IPS-20b (cell line): ENCODE results near the gene FMNL3.
"Not testable (repeated sequence)": the region's sequence is repeated elsewhere in the genome, so short reads cannot be mapped to it uniquely, and the experiment has no call there.

Experiments
- H3K27ac ChIP-seq: one replicate; pipeline ENCODE4 v1.5.1; 2013; ENCODE audit warnings: low read length
- H3K27me3 ChIP-seq: 2 replicates; pipeline ENCODE4 v1.6.1; 2013; ENCODE audit warnings: mild to moderate bottlenecking, low read length, inconsistent platforms; ENCODE audit not compliant: insufficient read depth
- H3K36me3 ChIP-seq: 2 replicates; pipeline ENCODE4 v1.6.1; 2013; ENCODE audit warnings: low read depth, mild to moderate bottlenecking, inconsistent platforms, low read length, moderate library complexity; ENCODE audit not compliant: insufficient read depth
- H3K4me1 ChIP-seq: 2 replicates; pipeline ENCODE4 v1.6.1; 2013; ENCODE audit warnings: mild to moderate bottlenecking, control low read depth, inconsistent platforms, low read length, moderate library complexity; ENCODE audit not compliant: insufficient read depth
- H3K4me3 ChIP-seq: 2 replicates; pipeline ENCODE4 v1.5.1; 2013; ENCODE audit warnings: mild to moderate bottlenecking, low read length, inconsistent platforms
- H3K9ac ChIP-seq: 2 replicates; pipeline ENCODE4 v1.6.1; 2013; ENCODE audit warnings: low read depth, mild to moderate bottlenecking, inconsistent platforms, low read length, moderate library complexity
- H3K9me3 ChIP-seq: 2 replicates; pipeline ENCODE4 v1.6.1; 2013; ENCODE audit warnings: mild to moderate bottlenecking, low read depth, low read length, inconsistent platforms; ENCODE audit not compliant: insufficient read depth

The FMNL3 gene

GRCh38 chr12:49734900-49735299 is 27.7 kb upstream of the FMNL3 start:
- H3K36me3 ChIP-seq, H3K27me3 ChIP-seq, H3K4me3 ChIP-seq, H3K27ac ChIP-seq, H3K9me3 ChIP-seq, H3K4me1 ChIP-seq, H3K9ac ChIP-seq: not testable (repeated sequence)

GRCh38 chr12:49733219-49734017 is 26.2 kb upstream of the FMNL3 start:
- no peak overlapping the region for H3K27ac ChIP-seq
- peaks cover 7% of the 10 kb centered on the region; the same call in 1 of the 2 replicates for H3K27me3 ChIP-seq
- no peak overlapping the region for H3K9ac ChIP-seq
- H3K36me3 ChIP-seq = no peaks in the 10 kb centered on the region
- no peak overlapping the region for H3K4me3 ChIP-seq
- H3K4me1 ChIP-seq = no peaks in the 10 kb centered on the region
- H3K9me3 ChIP-seq = no peaks in the 10 kb centered on the region

- Histone ChIP-seq H3K9ac (no peak overlapping the region), H3K27me3 (peaks cover 7% of the 10 kb centered on the region)
These were observed 23.4 kb upstream of the FMNL3 start for GRCh38 chr12:49730568-49731101.

GRCh38 chr12:49730050-49730449 is 22.8 kb upstream of the FMNL3 start:
- Histone ChIP-seq H3K4me1 (no peaks in the 10 kb centered on the region), H3K4me3 (no peak overlapping the region), H3K36me3 (no peaks in the 10 kb centered on the region), H3K27me3 (peaks cover 7% of the 10 kb centered on the region), H3K9me3 (no peaks in the 10 kb centered on the region), H3K27ac (no peak overlapping the region), H3K9ac (no peak overlapping the region)

More at GRCh38 chr12:49730568-49731101, 23.4 kb upstream of the FMNL3 start:
- Histone ChIP-seq H3K9me3 (no peaks in the 10 kb centered on the region), H3K4me1 (no peaks in the 10 kb centered on the region), H3K4me3 (no peak overlapping the region), H3K36me3 (no peaks in the 10 kb centered on the region), H3K27ac (no peak overlapping the region)

GRCh38 chr12:49728446-49728845 is 21.2 kb upstream of the FMNL3 start:
- Histone ChIP-seq H3K4me3 (no peak overlapping the region), H3K27me3 (peaks cover 7% of the 10 kb centered on the region), H3K4me1 (no peaks in the 10 kb centered on the region), H3K27ac (no peak overlapping the region), H3K9ac (no peak overlapping the region), H3K36me3 (no peaks in the 10 kb centered on the region), H3K9me3 (no peaks in the 10 kb centered on the region)

GRCh38 chr12:49721355-49721754 is 14.2 kb upstream of the FMNL3 start:
- H3K27me3 ChIP-seq, H3K9me3 ChIP-seq, H3K9ac ChIP-seq, H3K36me3 ChIP-seq, H3K4me1 ChIP-seq, H3K4me3 ChIP-seq, H3K27ac ChIP-seq: not testable (repeated sequence)

GRCh38 chr12:49720214-49720613 is 13.0 kb upstream of the FMNL3 start:
- H3K4me1 ChIP-seq = no peaks in the 10 kb centered on the region
- no peaks in the 10 kb centered on the region for H3K36me3 ChIP-seq
- H3K27me3 ChIP-seq = no peaks in the 10 kb centered on the region

GRCh38 chr12:49717800-49718199 is 10.6 kb upstream of the FMNL3 start:
- not testable (repeated sequence) for H3K9me3 ChIP-seq, H3K27ac ChIP-seq, H3K4me1 ChIP-seq, H3K27me3 ChIP-seq, H3K36me3 ChIP-seq, H3K9ac ChIP-seq, H3K4me3 ChIP-seq

More at GRCh38 chr12:49720214-49720613, 13.0 kb upstream of the FMNL3 start:
- Histone ChIP-seq H3K9me3 (no peaks in the 10 kb centered on the region), H3K27ac (no peak overlapping the region), H3K4me3 (no peak overlapping the region), H3K9ac (no peak overlapping the region)

GRCh38 chr12:49716553-49716952 is 9.3 kb upstream of the FMNL3 start:
- Histone ChIP-seq H3K4me1 (no peaks in the 10 kb centered on the region), H3K9ac (no peak overlapping the region), H3K36me3 (no peaks in the 10 kb centered on the region), H3K4me3 (no peak overlapping the region), H3K27ac (no peak overlapping the region), H3K9me3 (no peaks in the 10 kb centered on the region), H3K27me3 (peaks cover 2% of the 10 kb centered on the region; the same call in 1 of the 2 replicates)

GRCh38 chr12:49713952-49714351 is 6.7 kb upstream of the FMNL3 start:
- H3K4me1 ChIP-seq, H3K4me3 ChIP-seq, H3K9me3 ChIP-seq, H3K27ac ChIP-seq, H3K36me3 ChIP-seq, H3K9ac ChIP-seq: not testable (repeated sequence)
- peaks cover 24% of the 10 kb centered on the region for H3K27me3 ChIP-seq

- H3K9me3 ChIP-seq = no peaks in the 10 kb centered on the region
- H3K4me3 ChIP-seq = no peak overlapping the region
- no peaks in the 10 kb centered on the region for H3K36me3 ChIP-seq
- no peak overlapping the region for H3K9ac ChIP-seq
- H3K27ac ChIP-seq = no peak overlapping the region
- H3K27me3 ChIP-seq = peaks cover 46% of the 10 kb centered on the region
- peaks cover 14% of the 10 kb centered on the region for H3K4me1 ChIP-seq
These were observed 1.6 kb upstream of the FMNL3 start for GRCh38 chr12:49708851-49709250.

GRCh38 chr12:49707812-49708147 is 575 bp upstream of the FMNL3 start:
- no peak overlapping the region for H3K27ac ChIP-seq
- no peaks in the 10 kb centered on the region for H3K9me3 ChIP-seq
- peaks cover 46% of the 10 kb centered on the region for H3K27me3 ChIP-seq
- peaks cover 20% of the 10 kb centered on the region for H3K4me1 ChIP-seq
- no peak overlapping the region for H3K9ac ChIP-seq
- no peaks in the 10 kb centered on the region for H3K36me3 ChIP-seq
- no peak overlapping the region for H3K4me3 ChIP-seq
